Measurements from ENCODE around the gene MGAT3. TPM values are rescaled to one million over a fixed set of nuclear protein-coding genes. Genes with fewer than 3 reads are reported as not detected.

The MGAT3 gene
- total and polyA plus RNA-seq, 2 of the 8 experiments (the other 6 are each of a cell fraction or from before 2014, with no cell fraction given), result 4.3 to 9.2 TPM

- no peak overlapping the region for H2BK20ac ChIP-seq (ENCODE audit: low read length)
- H3K23me2 ChIP-seq (ENCODE audit: low read depth, low read length), result no peaks in the 10 kb centered on the region
- no peak overlapping the region for H3K18ac ChIP-seq (ENCODE audit: extremely low read depth, low read length)
- H3K23ac ChIP-seq (ENCODE audit: insufficient read length), result no peak overlapping the region
- H4K5ac ChIP-seq (ENCODE audit: insufficient read length, low read depth, low read length), result no peak overlapping the region
- no peak overlapping the region for H3K4me3 ChIP-seq (ENCODE audit: extremely low read depth in 1 of 4, insufficient read depth in 2 of 4, low read depth in 3 of 4, low read length in 4 of 4)
- no peak overlapping the region for H2AK5ac ChIP-seq (ENCODE audit: low read depth, low read length)
- POLR2A ChIA-PET (ENCODE audit: partially characterized antibody), result interaction anchor here (0.8 to 3.3 kb wide), 3 partner anchors 14 to 157 kb away, joined by 3 to 18 read pairs (median 7); partner anchors contain the start of gene RPL3
- H2BK5ac ChIP-seq (ENCODE audit: low read depth, low read length), result 0 out of 2 replicates have a peak overlapping the region, but pooled peaks have one; percentile 12
- no peaks in the 10 kb centered on the region for H3K27me3 ChIP-seq (replicated peaks in 1 of 4; ENCODE audit: control insufficient read depth in 3 of 4, extremely low read depth in 1 of 4, insufficient read depth in 3 of 4, low read length in 3 of 4)
- H3K4me1 ChIP-seq (replicated peaks in 1 of 4; ENCODE audit: control insufficient read depth in 3 of 4, insufficient read depth in 4 of 4, low read length in 3 of 4), result peaks cover 16 to 34% (median 26%) of the 10 kb centered on the region in 4 experiments
- no peak overlapping the region for H2BK12ac ChIP-seq (ENCODE audit: low read depth, low read length)
- TF ChIP-seq SP1 (IDR thresholded peaks at IDR 0.05; ENCODE audit: low read depth, low read length) (no peak), JUND (IDR thresholded peaks at IDR 0.05; ENCODE audit: low read length) (no peak), TBP (IDR thresholded peaks at IDR 0.05; ENCODE audit: low read depth, low read length) (no peak), RBBP5 (IDR thresholded peaks at IDR 0.05; ENCODE audit: borderline replicate concordance, low read depth, low read length) (no peak), CEBPB (IDR thresholded peaks at IDR 0.05; ENCODE audit: low read depth, low read length) (no peak), CBX8 (IDR thresholded peaks at IDR 0.05; ENCODE audit: borderline replicate concordance, low read depth, low read length) (no peak), RNF2 (IDR thresholded peaks at IDR 0.05; ENCODE audit: borderline replicate concordance, low read depth, low read length, missing control alignments, poor library complexity, severe bottlenecking) (no peak), BRCA1 (IDR thresholded peaks at IDR 0.05; ENCODE audit: low read depth, low read length) (no peak), EGR1 (IDR thresholded peaks at IDR 0.05; ENCODE audit: borderline replicate concordance, low read depth, low read length) (no peak)
- no peaks in the 10 kb centered on the region for H3K36me3 ChIP-seq (ENCODE audit: control insufficient read depth in 2 of 4, insufficient read depth in 4 of 4, low read length in 3 of 4)
- H3K4ac ChIP-seq (replicated peaks; ENCODE audit: insufficient read length, low read depth, low read length), result no peak overlapping the region
- DNase-seq (ENCODE audit: low read depth in 1 of 2, low spot score in 2 of 2) (no peak), FAIRE-seq (no peak)
- H2AFZ ChIP-seq (ENCODE audit: low read length), result no peak overlapping the region
- H4K20me1 ChIP-seq (replicated peaks in 1 of 2; ENCODE audit: control insufficient read depth in 1 of 2, insufficient read depth in 2 of 2, low read length in 2 of 2), result peaks cover 8 to 17% of the 10 kb centered on the region in 2 experiments
- CTCF ChIA-PET (ENCODE audit: partially characterized antibody), result interaction anchor here (0.6 to 11.1 kb wide), 11 partner anchors 13 to 919 kb away, joined by 3 to 120 read pairs (median 4); partner anchors contain the start of gene MIEF1
- no peak overlapping the region for H4K8ac ChIP-seq (ENCODE audit: extremely low read depth, insufficient read depth, low read length)
- H3K9ac ChIP-seq (replicated peaks in 1 of 4; ENCODE audit: extremely low read depth in 1 of 4, low read depth in 3 of 4, low read length in 3 of 4), result no peak overlapping the region
- no peak overlapping the region for H4K91ac ChIP-seq (replicated peaks; ENCODE audit: insufficient read length, low read length)
- no peaks in the 10 kb centered on the region for H3K9me3 ChIP-seq (ENCODE audit: insufficient read depth in 2 of 2, low read depth in 1 of 2, low read length in 1 of 2)
- no peak overlapping the region for H2BK15ac ChIP-seq (ENCODE audit: low read length)
- peaks cover 3% of the 10 kb centered on the region for H3K79me1 ChIP-seq (ENCODE audit: low read depth, low read length)
- whole genome bisulfite sequencing, 2 experiments (ENCODE audit: extremely low coverage in 1 of 2, insufficient coverage in 1 of 2, insufficient read length in 1 of 2, insufficient replicate concordance in 2 of 2, low coverage in 1 of 2, low lambda C conversion rate in 2 of 2, missing lambda C conversion rate in 1 of 2), result 94% methylated on average over 3 of the region's 3 CpGs; no CpG with 5 or more reads in 1 of the 2 experiments
- H3K79me2 ChIP-seq (ENCODE audit: control insufficient read depth in 1 of 2, insufficient read depth in 2 of 2, low read length in 2 of 2), result no peaks in the 10 kb centered on the region
- no peak overlapping the region for H3K14ac ChIP-seq (ENCODE audit: insufficient read length)
- H3K4me2 ChIP-seq (ENCODE audit: insufficient read depth in 1 of 2, low read depth in 2 of 2, low read length in 2 of 2), result no peak overlapping the region
- no peak overlapping the region for H2BK120ac ChIP-seq (replicated peaks; ENCODE audit: low read depth, low read length)
- H3K27ac ChIP-seq (ENCODE audit: low read depth, low read length), result no peak overlapping the region
- no peak overlapping the region for H3K56ac ChIP-seq (replicated peaks; ENCODE audit: insufficient read length, low read depth, low read length)
Observed at GRCh38 chr22:39475902-39476301, 19.1 kb downstream of the MGAT3 start.

Data from H1 (cell line).